22Rv1 (cell line): ENCODE results near the gene INO80C.

Experiments used
- ZFX ChIP-seq: fragments of 450-650 bp; IDR thresholded peaks from 2 replicates; pipeline ENCODE4 v1.6.1; 2017; ENCODE audit warnings: antibody characterized with exemption, borderline replicate concordance
- TF ChIP-seq, protein P1 (sequence below): fragments of 450-650 bp; IDR thresholded peaks from 2 replicates; pipeline ENCODE4 v1.5.1; 2017; ENCODE audit warnings: mild to moderate bottlenecking

DNA sequence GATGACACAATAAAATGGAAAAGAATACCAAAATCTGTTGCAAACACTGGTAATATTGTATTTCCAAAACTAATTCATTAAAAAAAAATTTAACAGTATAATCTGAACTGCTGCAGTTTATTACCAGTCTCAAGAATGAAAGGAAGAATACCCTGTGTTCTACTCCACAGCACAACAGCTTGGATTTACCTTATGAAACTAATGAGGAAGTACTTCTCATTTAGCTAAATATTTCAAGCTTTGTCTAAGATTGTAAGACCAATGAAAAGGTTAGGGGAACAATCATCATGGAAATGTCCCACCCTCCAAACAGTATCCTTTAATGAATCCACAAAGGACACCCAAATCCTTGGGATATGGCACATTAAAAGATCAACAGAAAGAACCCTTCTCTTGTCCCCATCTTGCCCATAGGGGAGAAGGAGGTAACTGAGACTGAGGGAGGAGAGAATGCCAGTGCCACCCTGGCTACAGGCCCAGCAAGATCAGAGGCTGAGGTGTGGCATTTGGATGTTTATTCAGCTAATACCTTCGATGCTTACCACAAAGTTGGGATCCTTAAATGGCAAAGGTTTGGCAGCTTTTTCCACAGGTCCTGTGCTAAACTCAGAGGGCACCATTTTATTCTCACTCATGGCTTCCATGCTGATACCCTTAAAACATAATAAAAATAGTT, 17.7 kb downstream of the INO80C start:
- TF ChIP-seq, protein P1, sequence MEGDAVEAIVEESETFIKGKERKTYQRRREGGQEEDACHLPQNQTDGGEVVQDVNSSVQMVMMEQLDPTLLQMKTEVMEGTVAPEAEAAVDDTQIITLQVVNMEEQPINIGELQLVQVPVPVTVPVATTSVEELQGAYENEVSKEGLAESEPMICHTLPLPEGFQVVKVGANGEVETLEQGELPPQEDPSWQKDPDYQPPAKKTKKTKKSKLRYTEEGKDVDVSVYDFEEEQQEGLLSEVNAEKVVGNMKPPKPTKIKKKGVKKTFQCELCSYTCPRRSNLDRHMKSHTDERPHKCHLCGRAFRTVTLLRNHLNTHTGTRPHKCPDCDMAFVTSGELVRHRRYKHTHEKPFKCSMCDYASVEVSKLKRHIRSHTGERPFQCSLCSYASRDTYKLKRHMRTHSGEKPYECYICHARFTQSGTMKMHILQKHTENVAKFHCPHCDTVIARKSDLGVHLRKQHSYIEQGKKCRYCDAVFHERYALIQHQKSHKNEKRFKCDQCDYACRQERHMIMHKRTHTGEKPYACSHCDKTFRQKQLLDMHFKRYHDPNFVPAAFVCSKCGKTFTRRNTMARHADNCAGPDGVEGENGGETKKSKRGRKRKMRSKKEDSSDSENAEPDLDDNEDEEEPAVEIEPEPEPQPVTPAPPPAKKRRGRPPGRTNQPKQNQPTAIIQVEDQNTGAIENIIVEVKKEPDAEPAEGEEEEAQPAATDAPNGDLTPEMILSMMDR: no peak
- TF ChIP-seq ZFX: no peak
